Stimulated activated CD4-positive, alpha-beta T cell treated with anti-CD3 and anti-CD28 coated beads, TNF-alpha, amount 100 ng/mL, for 1 hour (primary cell): ENCODE results near the gene CCDC91.

ENCODE experiments used
- DNase-seq, 3 donors: peaks; one replicate each; pipeline ENCODE4 v3.0.0-alpha.2; 2020; ENCODE audit warnings: low read depth in 3 of 3, low spot score in 1 of 3

Gene CCDC91

GRCh38 chr12:28190321-28191050, at the start of gene CCDC91:
Gene CCDC91, plus strand, starts transcription at chr12:28190456. Its CDS starts 66,760 bp downstream, at chr12:28257216.
- peak; percentile 62 to 74 (median 69) for DNase-seq

- no peak for DNase-seq
Observed at GRCh38 chr12:28144059-28144458, 46.2 kb upstream of the CCDC91 start.

- DNase-seq = no peak
Observed at GRCh38 chr12:28144532-28144931, 45.7 kb upstream of the CCDC91 start.

GRCh38 chr12:28145216-28145615, 45.0 kb upstream of the CCDC91 start:
- DNase-seq = no peak

- DNase-seq = no peak
Observed at GRCh38 chr12:28149279-28149678, 41.0 kb upstream of the CCDC91 start.

GRCh38 chr12:28156362-28156761, 33.9 kb upstream of the CCDC91 start:
- DNase-seq = no peak

- DNase-seq = no peak
Observed at GRCh38 chr12:28156804-28157203, 33.5 kb upstream of the CCDC91 start.

GRCh38 chr12:28158353-28158752, 31.9 kb upstream of the CCDC91 start:
- no peak for DNase-seq

GRCh38 chr12:28159688-28160087, 30.6 kb upstream of the CCDC91 start:
- DNase-seq = no peak

GRCh38 chr12:28161697-28162096, 28.6 kb upstream of the CCDC91 start:
- no peak for DNase-seq

- DNase-seq = no peak
Observed at GRCh38 chr12:28162697-28163096, 27.6 kb upstream of the CCDC91 start.

- DNase-seq = no peak
Observed at GRCh38 chr12:28164644-28165275, 25.5 kb upstream of the CCDC91 start.

GRCh38 chr12:28167981-28168485, 22.2 kb upstream of the CCDC91 start:
- DNase-seq = no peak

GRCh38 chr12:28171356-28172060, 18.7 kb upstream of the CCDC91 start:
- no peak for DNase-seq

- no peak for DNase-seq
Observed at GRCh38 chr12:28172434-28173030, 17.7 kb upstream of the CCDC91 start.

- no peak for DNase-seq
Observed at GRCh38 chr12:28173440-28173839, 16.8 kb upstream of the CCDC91 start.

- no peak for DNase-seq
Observed at GRCh38 chr12:28175098-28175589, 15.1 kb upstream of the CCDC91 start.

- DNase-seq = no peak
Observed at GRCh38 chr12:28176295-28176694, 14.0 kb upstream of the CCDC91 start.

GRCh38 chr12:28177461-28177860, 12.8 kb upstream of the CCDC91 start:
- DNase-seq = no peak

- no peak for DNase-seq
Observed at GRCh38 chr12:28177905-28178304, 12.4 kb upstream of the CCDC91 start.

GRCh38 chr12:28178775-28179174, 11.5 kb upstream of the CCDC91 start:
- DNase-seq = no peak
